Small intestine (tissue), 7 donors: ENCODE results near the gene TNNC1. TPM values are rescaled to one million over a fixed set of nuclear protein-coding genes. Genes with fewer than 3 reads are reported as not detected.
A peak's percentile ranks its signal among the peaks of the same experiment; 100 is the strongest.

Source experiments
- DNase-seq, 2 donors: peaks; one replicate each; pipeline versions ENCODE4 v3.0.0 to v3.0.0-alpha.2; 2013
- FAIRE-seq: peaks from 2 replicates; lab custom pipeline; 2012; peaks lifted over from hg19 to GRCh38; lab: Jason Lieb, UNC
- H3K27ac ChIP-seq, 3 donors: one replicate each; pipeline ENCODE4 v1.5.1; 2013; ENCODE audit warnings: low read length in 2 of 3, mild to moderate bottlenecking in 2 of 3, control low read depth in 1 of 3, inconsistent platforms in 1 of 3, low read depth in 1 of 3, moderate library complexity in 1 of 3
- H3K27me3 ChIP-seq, 3 donors: one replicate each; pipeline ENCODE4 v1.6.1; 2013; ENCODE audit warnings: low read length in 3 of 3, inconsistent platforms in 1 of 3; ENCODE audit not compliant: control insufficient read depth in 3 of 3, insufficient read depth in 3 of 3
- H3K36me3 ChIP-seq, 3 donors: one replicate each; pipeline ENCODE4 v1.6.1; 2013; ENCODE audit warnings: low read length in 3 of 3, inconsistent platforms in 1 of 3, low read depth in 1 of 3, mild to moderate bottlenecking in 1 of 3, moderate library complexity in 1 of 3; ENCODE audit not compliant: control insufficient read depth in 3 of 3, insufficient read depth in 2 of 3
- H3K4me1 ChIP-seq, 3 donors: one replicate each; pipeline ENCODE4 v1.6.1; 2013; ENCODE audit warnings: low read length in 2 of 3, inconsistent platforms in 1 of 3, low read depth in 1 of 3, mild to moderate bottlenecking in 1 of 3, moderate library complexity in 1 of 3; ENCODE audit not compliant: control insufficient read depth in 3 of 3, insufficient read depth in 2 of 3
- H3K4me3 ChIP-seq, 3 donors: one replicate each; pipeline ENCODE4 v1.5.1; 2013; ENCODE audit warnings: low read length in 3 of 3, control low read depth in 1 of 3, inconsistent platforms in 1 of 3, low read depth in 1 of 3, mild to moderate bottlenecking in 1 of 3, moderate library complexity in 1 of 3
- H3K9me3 ChIP-seq, 2 donors: one replicate each; pipeline ENCODE4 v1.6.1; 2013; ENCODE audit warnings: low read depth in 1 of 2, low read length in 1 of 2; ENCODE audit not compliant: control insufficient read depth in 2 of 2, insufficient read depth in 1 of 2
- WGBS, 3 donors: extraction: QIAGEN DNeasy Blood & Tissue Kit; methylation state at CpG; one replicate each; pipeline ENCODE4 v1.1.7; 2013; 5-methylcytosine and 5-hydroxymethylcytosine counted together
- polyA plus RNA-seq, 4 donors: library from polyadenylated mRNA; stranded (reverse) in 3 of 4; unstranded in 1 of 4; fragments of 200-250 nt in 3 of 4; fragments of 120-200 nt in 1 of 4; gene quantifications; one replicate each; pipeline versions ENCODE4 v1.2.1 to v1.2.3, GENCODE V29; 2013
- donor health status: healthy with polysubstance abuse.
- donor health status: control.
- donor health status: control.
- donor health status: Bipolar disorder and iron deficiency.
- donor health status: healthy.

Gene TNNC1
- polyA plus RNA-seq, 4 donors = 0.79 to 110 (median 5.9) TPM

DNA sequence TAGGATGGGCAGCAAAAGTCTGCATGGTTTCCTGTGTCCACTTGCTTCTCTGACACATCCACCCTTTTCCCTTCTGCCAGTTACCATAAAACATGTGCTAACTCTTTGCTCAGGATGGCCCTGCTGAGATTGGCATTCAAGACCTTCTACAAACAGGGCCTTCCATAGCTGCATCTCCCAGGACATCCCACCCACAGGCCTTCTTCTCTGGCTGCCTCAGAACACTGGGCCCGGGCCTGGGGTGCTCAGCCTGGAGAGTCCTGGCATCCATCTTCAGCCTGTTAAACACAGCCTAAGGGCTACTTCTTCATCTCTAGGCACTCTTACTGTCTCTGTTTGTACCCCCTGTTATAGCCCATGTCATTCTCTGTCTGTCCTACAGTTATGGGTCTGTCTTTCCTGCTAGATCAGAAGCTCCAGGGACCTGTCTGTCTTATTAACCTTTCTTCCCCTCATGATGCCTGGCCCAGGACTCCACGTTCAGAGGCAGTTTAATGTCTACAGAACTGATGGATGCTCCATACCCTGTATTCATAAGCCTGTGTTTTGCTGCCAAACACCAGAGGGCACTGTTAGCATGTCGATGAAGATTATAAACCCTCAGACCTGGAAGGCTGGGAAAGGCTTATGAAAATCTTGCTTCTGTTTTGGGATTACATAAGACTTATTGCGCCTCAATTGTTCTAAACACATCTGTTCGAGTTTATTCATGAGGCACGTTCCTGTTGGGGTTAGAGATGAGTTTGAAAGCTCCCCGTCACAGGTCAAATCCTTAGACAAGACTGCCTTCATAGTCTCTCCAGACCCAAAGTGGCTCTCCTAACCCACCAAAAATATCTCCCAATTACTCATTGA lies 25.5 kb downstream of the TNNC1 start:
- 15 to 18% (median 16%) methylated on average over 7 of the region's 7 CpGs for WGBS, 3 donors
- no peaks in the 10 kb centered on the region for H3K36me3 ChIP-seq
- no peak overlapping the region for H3K4me3 ChIP-seq
- DNase-seq = peak; percentile 73 to 74
- FAIRE-seq = no peak
- H3K4me1 ChIP-seq = no peaks in the 10 kb centered on the region
- peaks cover 0 to 2% (median 0%) of the 10 kb centered on the region in 3 donors for H3K27me3 ChIP-seq
- no peak overlapping the region for H3K27ac ChIP-seq
- H3K9me3 ChIP-seq = no peaks in the 10 kb centered on the region

DNA sequence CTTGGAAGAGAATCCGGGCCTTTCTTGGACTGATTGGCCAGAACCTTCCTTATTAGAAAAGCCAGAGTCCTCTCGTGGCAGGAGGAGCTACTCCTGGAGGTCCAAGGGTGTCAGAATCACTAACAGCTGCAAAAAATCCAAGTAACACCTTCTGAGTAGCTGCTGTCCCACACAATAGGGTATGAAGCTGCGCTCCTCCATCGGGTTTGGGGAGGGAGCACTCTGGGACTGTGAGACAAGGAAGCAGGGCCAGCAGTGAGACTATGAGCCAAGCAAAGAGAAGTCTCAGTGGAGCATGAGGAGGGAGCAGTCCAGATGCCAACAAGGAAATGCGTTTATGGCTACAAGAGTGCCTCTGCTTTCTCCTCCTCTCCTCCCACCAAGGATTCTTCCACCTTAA lies 30.7 kb downstream of the TNNC1 start:
- no peaks in the 10 kb centered on the region for H3K4me1 ChIP-seq
- FAIRE-seq (no peak), DNase-seq (no peak)
- no peak overlapping the region for H3K27ac ChIP-seq
- H3K27me3 ChIP-seq = no peaks in the 10 kb centered on the region
- H3K4me3 ChIP-seq = no peak overlapping the region
- peaks cover 0 to 13% (median 0%) of the 10 kb centered on the region in 3 donors for H3K36me3 ChIP-seq
- 40 to 61% (median 58%) methylated on average over 5 of the region's 5 CpGs for WGBS, 3 donors
- H3K9me3 ChIP-seq = no peaks in the 10 kb centered on the region

DNA sequence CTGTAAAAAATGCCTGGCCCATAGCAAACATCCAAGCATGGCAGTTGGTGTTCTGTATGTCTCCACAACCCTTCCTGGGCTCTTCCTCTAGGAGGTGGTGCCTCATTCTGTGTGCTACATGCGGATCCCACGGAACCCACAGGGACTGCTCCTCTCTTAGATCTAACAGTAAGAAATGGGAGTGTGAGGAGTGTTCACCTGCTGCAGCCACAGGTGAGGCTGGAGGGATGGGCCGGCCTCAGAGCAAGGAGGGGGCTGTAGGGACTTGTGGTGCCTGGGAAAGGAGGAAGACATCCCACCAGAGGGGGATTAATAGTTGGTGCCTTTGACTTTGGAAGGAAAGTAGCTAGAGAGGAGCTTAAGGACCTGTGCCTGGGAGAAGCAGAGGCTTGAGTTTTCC lies 31.2 kb downstream of the TNNC1 start:
- Histone ChIP-seq H3K27me3 (no peaks in the 10 kb centered on the region), H3K4me3 (no peak overlapping the region), H3K36me3 (peaks cover 0 to 13% (median 0%) of the 10 kb centered on the region in 3 donors), H3K9me3 (no peaks in the 10 kb centered on the region), H3K4me1 (no peaks in the 10 kb centered on the region), H3K27ac (no peak overlapping the region)
- FAIRE-seq = no peak
- 90 to 96% (median 95%) methylated on average over 3 of the region's 3 CpGs for WGBS, 3 donors
- DNase-seq = no peak

DNA sequence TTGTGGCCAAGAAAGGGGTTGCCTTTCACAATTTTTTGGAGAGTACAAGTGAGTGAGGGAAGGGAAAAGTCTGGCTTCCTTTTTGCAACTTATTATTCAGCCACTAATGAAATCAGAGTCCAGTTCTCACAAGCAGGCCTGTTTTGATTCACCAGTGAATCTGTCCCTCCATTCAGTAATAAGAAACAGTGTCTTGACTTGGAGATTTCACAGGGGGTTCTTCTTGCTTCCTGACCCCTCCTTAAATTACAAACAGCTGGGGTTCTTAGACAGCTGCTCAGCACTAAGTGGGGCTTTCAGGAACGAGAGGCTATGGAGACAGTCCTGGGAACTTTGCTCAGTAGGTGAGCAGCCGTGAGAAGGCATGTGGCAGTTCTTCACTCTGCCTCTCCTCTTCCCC lies 33.5 kb downstream of the TNNC1 start:
- DNase-seq (no peak), FAIRE-seq (no peak)
- WGBS, 3 donors = 86 to 90% (median 86%) methylated on average over 2 of the region's 2 CpGs
- H3K36me3 ChIP-seq = peaks cover 0 to 13% (median 0%) of the 10 kb centered on the region in 3 donors
- H3K4me3 ChIP-seq = no peak overlapping the region
- H3K27ac ChIP-seq = no peak overlapping the region
- no peaks in the 10 kb centered on the region for H3K27me3 ChIP-seq
- H3K9me3 ChIP-seq = no peaks in the 10 kb centered on the region
- no peaks in the 10 kb centered on the region for H3K4me1 ChIP-seq

DNA sequence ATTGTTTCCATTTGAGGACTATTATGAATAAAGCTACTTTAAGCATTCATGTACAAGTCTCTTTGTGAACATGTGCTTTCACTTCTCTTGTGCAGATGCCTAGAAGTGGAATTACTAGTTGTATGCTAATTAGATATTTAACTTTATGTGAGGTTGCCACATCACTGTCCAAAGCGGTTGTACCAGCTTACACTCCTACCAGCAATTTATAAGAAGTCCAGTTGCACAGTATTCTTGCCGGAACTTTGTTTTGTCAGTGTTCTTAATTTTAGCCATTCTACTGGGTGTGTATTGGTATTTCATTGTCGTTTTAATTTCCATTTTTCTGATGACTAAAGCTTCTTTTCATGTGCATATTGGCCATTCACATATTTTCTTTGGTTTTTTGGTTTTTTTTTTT lies 38.0 kb downstream of the TNNC1 start:
- no peak for FAIRE-seq
- no peaks in the 10 kb centered on the region for H3K9me3 ChIP-seq

DNA sequence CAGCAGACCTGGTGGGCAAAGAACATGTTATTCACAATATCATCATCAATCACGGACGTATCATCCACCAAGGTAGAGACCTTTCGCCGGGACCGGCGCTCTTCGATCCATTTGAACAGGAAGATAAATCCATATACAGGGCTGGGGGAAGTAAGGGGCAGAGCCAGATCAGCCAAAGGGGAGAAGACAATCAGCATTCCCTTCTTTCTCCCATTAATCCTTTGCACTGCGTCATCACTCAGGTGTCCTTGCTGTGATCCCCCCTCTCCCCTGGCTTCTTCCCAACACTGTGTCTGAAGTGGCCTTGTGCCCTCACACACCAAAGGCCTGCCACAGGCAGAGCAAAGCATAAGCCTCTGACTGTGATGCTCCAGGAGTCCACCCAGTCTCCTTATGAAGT lies 45.4 kb downstream of the TNNC1 start:
- H3K36me3 ChIP-seq = peaks cover 2 to 50% (median 16%) of the 10 kb centered on the region in 3 donors
- H3K9me3 ChIP-seq = no peaks in the 10 kb centered on the region
- DNase-seq = no peak
- peaks cover 4 to 22% (median 10%) of the 10 kb centered on the region in 3 donors for H3K4me1 ChIP-seq
- H3K27ac ChIP-seq = no peak overlapping the region
- no peak for FAIRE-seq
- H3K27me3 ChIP-seq = no peaks in the 10 kb centered on the region
- H3K4me3 ChIP-seq = peak overlapping the region in 1 of 3 donors; percentile 98
- WGBS, 3 donors = 93 to 97% (median 93%) methylated on average over 8 of the region's 8 CpGs

More for the DNA sequence above, 38.0 kb downstream of the TNNC1 start:
- no peak for DNase-seq
- no peak overlapping the region for H3K4me3 ChIP-seq
- H3K36me3 ChIP-seq = peaks cover 0 to 7% (median 0%) of the 10 kb centered on the region in 3 donors
- H3K27ac ChIP-seq = no peak overlapping the region
- H3K27me3 ChIP-seq = no peaks in the 10 kb centered on the region
- H3K4me1 ChIP-seq = peaks cover 0 to 16% (median 5%) of the 10 kb centered on the region in 3 donors
- 89 to 94% (median 90%) methylated on average over 3 of the region's 3 CpGs for WGBS, 3 donors

DNA sequence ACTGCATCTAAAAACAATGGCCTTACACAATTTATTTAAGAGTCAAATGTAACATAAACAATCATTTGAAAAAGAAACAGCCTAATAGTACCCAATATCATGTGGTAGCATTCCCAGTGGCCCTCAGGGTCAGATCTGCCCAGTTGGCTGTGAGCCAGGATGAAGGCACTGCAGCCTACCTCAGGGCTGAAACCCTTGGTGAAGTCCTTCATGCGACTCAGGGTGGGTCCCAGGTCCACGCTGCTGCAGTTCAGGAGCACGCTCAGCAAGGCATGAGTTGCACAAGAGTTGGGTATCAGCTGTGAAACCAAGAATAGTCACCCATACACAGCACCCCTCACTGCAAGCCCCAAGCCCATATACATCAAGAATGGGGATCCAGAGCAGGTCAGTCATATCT lies 46.1 kb downstream of the TNNC1 start:
- WGBS, 3 donors = 88 to 93% (median 90%) methylated on average over 3 of the region's 3 CpGs
- Histone ChIP-seq H3K9me3 (no peaks in the 10 kb centered on the region), H3K4me3 (no peak overlapping the region), H3K4me1 (peaks cover 4 to 17% (median 10%) of the 10 kb centered on the region in 3 donors), H3K27ac (no peak overlapping the region), H3K27me3 (no peaks in the 10 kb centered on the region), H3K36me3 (peaks cover 7 to 57% (median 16%) of the 10 kb centered on the region in 3 donors)
- DNase-seq = no peak
- FAIRE-seq = no peak

DNA sequence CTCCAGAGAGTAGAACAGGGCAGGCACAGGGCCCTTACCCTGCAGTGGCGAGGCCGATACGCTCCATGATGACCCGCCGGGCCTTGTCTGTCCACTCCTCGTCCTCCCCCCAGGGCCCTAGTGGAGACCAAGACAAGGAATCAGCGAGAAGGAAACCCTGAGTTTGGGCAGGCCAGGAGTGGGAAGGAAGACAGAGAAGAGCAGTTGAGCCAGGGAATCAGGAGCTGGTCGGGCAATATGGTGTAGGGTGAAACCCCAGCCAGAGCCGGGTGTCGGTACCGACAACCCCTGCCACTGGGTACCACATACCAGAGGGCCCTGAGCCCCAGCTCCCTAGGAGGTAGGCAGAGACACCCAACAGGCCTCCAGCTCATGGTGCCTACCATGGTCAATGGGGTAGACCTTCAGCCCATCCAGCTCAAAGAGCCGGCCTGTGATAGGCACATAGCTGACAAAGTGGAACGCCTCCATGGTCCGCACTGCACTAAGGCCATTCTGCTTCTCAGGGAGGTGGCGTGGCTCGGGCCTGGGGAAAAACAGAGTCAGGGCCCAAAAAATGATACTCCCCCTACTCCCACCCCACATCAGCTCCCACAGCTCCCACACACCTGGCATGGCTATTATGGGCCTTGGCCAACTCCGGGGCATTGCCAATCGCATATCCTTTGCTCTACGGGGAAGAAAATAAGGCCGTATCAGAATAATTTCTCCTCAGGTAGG lies 46.9 kb downstream of the TNNC1 start:
- peaks cover 4 to 9% (median 8%) of the 10 kb centered on the region in 3 donors for H3K4me1 ChIP-seq
- no peaks in the 10 kb centered on the region for H3K27me3 ChIP-seq
- no peak overlapping the region for H3K27ac ChIP-seq
- H3K4me3 ChIP-seq = no peak overlapping the region
- 93 to 97% (median 94%) methylated on average over 20 of the region's 20 CpGs for WGBS, 3 donors
- DNase-seq (no peak), FAIRE-seq (no peak)
- peaks cover 11 to 65% (median 23%) of the 10 kb centered on the region in 3 donors for H3K36me3 ChIP-seq
- H3K9me3 ChIP-seq = no peaks in the 10 kb centered on the region
